SK-N-DZ (cell line): ENCODE data around the gene C1GALT1. TPM values are rescaled to one million over a fixed set of nuclear protein-coding genes. Genes with fewer than 3 reads are reported as not detected.
"Not testable (repeated sequence)": the region's sequence is repeated elsewhere in the genome, so short reads cannot be mapped to it uniquely, and the experiment has no call there.

Source experiments
- DNase-seq: peaks from one replicate; pipeline ENCODE4 v3.0.0-alpha.2; 2015; ENCODE audit warnings: low spot score
- polyA plus RNA-seq, 2 experiments: library from polyadenylated mRNA; depleted of rRNA; stranded (reverse); fragments of >200 nt; gene quantifications; 2 replicates each; pipeline ENCODE4 v1.2.3, GENCODE V29; 2014

Gene C1GALT1
- 16.8 and 30.5 TPM in 2 replicates for polyA plus RNA-seq (2014; cell fraction: cytosol; rRNA removed)
- polyA plus RNA-seq (2014; cell fraction: nucleus; rRNA removed): 14.3 and 17.2 TPM in 2 replicates

DNA sequence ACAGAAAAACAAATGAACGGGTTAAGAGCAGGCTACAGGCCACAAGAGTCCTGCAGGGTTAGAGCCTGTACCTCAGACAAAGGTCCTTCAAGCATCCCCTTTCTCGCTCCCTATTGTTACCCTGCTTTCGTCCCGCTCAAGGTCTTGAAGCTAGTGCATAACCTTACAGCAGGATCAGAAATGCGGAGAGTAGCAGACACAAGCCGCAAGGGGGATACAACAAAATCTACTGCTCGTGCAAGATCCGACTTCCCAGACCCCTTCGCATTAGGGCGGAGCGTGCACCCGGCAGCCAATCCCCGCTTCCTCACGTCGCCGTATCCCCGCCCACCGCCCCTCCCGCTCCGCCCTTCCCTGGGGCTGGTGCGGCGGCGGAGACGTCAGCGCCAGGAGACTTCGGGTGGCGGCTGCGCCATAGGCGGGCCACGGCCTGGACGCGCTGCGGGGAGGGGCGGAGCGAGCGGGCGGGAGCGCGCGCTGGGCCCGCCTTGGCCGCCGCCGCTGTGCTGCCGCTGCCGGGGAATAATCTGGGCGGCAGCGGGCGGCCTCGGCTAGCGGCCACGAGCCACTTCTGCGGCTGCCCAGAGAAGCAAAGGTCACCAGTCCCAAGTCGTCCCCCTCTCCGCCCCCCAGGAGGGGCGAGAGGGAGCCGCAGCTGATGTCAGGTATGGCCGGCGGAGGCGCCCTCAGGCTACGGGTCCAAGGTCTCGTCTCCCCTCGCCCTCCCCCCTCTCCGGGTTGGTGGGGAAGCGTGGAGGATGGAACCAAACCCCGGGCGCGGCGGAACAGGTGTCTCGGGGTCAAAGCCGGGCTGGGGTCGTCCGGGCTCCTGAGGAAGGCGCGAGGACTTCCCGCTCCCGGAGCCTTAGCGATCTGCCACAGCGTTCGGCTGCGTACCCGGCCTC is at the start of gene C1GALT1:
C1GALT1 (plus strand) TSS at position 389 of the 905 bp plus-strand sequence. CDS start 51,776 bp downstream, outside the sequence.
- peak; percentile 98 for DNase-seq

DNA sequence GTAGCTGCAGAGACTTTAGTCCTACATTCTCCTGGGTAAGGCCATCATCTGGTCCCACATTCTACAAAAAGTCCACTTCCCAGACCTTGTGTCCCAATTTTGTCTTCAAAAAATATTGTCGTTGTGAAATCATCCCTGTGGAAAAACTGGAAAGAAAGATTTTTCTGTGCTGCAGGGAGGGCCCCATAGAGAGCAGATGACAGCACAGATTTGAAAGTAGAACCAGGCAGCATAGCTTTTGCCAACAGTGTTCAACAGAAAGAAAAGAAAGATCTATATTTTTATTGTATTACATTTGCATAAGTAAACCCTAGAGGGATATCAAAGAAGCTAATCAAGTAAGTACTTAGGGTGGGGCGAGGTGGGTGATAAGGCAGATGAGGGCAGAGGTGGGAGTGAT is 48.3 kb upstream of the C1GALT1 start:
- DNase-seq: no peak

GRCh38 chr7:7135074-7135473 is 47.3 kb upstream of the C1GALT1 start:
- DNase-seq: no peak

DNA sequence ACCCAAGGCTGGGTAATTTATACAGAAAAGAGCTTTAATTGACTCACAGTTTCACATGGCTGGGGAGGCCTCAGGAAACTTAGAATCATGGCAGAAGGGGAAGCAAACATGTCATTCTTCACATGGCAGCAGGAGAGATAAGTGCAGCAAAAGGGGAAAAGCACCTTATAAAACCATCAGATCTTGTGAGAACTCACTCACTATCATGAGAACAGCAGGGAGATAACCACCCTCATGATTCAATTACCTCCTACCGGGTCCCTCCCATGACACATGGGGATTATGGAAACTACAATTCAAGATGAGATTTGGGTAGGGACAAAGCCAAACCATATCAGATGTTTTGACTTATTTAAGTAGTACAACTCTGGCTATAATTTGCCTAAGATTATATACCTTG is 46.4 kb upstream of the C1GALT1 start:
- DNase-seq: not testable (repeated sequence)

DNA sequence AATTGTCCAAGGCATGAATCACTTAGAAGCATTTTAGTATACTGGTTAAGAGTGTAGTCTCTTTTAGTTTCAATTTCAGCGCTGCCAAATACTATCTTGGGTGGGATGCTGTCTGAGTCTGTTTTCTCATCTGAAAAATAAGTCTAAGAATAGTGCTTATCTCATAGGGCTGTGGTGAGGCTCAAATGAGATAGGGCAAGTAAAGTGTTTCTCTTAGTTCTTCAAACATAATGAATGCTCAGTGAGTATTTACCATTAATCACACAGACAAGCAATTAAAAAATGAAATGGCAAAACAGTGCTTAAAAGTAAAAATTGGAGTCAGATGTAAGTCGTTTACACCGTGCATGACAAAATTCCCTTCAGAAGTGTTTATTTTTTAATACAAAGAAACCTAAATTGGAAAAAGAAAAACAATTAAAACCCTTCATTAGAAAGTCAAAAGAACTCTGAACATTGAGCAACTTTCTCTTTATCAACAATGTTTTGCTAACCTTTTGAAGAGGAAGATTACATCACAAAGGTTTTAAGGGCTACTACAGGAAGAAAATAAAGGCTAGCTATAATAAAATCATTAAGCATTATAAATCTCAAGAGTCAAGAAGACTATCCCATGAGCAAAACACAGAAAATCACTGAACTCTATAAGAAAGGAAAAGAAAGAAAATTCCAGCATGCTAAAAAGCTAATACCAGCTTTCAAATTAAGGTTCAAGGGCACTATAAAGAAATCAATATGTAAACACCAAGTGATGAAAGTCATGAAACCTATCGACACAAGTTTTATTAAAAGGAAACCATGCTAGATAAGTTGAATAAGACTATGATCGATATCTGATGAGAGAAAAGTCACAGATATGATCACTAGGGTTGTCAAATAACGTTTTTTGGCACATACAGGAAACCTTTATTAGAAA is 45.6 kb upstream of the C1GALT1 start:
- no peak for DNase-seq

GRCh38 chr7:7138897-7139296 is 43.4 kb upstream of the C1GALT1 start:
- DNase-seq: no peak

DNA sequence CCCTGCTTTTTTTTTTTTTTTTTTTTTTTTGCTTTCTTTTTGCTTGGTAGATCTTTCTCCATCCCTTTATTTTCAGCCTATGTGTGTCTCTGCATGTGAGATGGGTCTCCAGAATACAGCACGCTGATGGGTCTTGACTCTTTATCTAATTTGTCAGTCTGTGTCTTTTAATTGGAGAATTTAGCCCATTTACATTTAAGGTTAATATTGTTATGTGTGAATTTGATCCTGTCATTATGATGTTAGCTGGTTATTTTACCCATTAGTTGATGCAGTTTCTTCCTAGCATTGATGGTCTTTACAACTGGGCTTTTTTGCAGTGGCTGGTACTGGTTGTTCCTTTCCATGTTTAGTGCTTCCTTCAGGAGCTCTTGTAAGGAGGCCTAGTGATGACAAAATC is 38.9 kb upstream of the C1GALT1 start:
- peak; percentile 12 for DNase-seq

- DNase-seq: not testable (repeated sequence)
Observed at GRCh38 chr7:7145151-7145550, 37.2 kb upstream of the C1GALT1 start.

GRCh38 chr7:7146837-7147236 is 35.5 kb upstream of the C1GALT1 start:
- no peak for DNase-seq

- no peak for DNase-seq
Observed at GRCh38 chr7:7148798-7149481, 33.4 kb upstream of the C1GALT1 start.

GRCh38 chr7:7151285-7151684 is 31.1 kb upstream of the C1GALT1 start:
- DNase-seq: no peak

DNA sequence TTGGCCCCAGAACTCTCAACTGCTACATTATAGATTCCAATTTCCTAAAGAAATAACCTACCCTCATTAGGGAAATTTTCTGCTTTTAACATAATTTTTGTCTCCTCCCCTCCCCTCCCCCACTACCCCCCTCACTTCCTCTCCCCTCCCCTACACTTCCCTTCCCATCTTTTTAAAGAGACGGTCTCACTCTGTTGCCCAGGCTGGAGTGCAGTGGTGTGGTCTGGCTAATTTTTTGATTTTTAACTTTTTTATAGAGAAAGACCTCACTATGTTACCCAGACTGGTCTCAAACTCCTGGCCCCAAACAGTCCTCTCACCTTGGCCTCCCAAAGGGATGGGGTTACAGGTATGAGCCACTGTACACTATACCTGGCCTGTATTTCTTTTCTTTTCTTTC is 30.5 kb upstream of the C1GALT1 start:
- DNase-seq: no peak

DNA sequence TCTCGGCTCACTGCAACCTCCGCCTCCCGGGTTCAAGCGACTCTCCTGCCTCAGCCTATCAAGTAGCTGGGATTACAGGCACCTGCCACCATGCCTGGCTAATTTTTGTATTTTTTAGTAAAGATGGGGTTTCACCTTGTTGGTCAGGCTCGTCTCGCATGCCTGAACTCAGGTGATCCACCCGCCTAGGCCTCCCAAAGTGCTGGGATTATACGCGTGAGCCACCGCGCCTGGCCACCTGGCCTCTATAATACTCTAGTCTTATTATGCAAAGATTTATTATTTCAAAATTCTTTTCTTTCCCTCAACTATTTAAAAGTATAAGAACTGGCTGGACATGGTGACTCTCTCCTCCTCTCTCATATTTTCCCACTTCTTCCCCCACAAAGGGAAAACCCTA is 30.0 kb upstream of the C1GALT1 start:
- no peak for DNase-seq

- DNase-seq: not testable (repeated sequence)
Observed at GRCh38 chr7:7154355-7154754, 28.0 kb upstream of the C1GALT1 start.

DNA sequence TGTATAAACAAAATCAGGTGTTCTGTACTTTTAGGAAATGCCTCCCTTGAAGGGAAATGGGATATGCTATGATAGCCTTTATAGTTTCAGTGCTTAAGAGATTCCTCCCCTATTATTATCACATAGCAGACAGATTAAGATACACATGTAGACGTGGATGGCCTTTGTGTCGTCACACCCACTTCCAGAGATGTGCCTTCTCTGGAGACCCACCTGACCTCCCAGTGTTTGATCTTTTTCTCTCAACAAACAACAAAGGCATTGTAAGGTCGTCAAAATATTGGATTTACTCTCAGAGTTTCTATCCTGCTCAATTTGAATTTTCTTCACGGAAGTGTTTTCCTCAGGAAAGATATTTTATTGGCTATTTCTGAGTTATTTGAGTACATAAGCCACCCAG is 25.7 kb upstream of the C1GALT1 start:
- no peak for DNase-seq

DNA sequence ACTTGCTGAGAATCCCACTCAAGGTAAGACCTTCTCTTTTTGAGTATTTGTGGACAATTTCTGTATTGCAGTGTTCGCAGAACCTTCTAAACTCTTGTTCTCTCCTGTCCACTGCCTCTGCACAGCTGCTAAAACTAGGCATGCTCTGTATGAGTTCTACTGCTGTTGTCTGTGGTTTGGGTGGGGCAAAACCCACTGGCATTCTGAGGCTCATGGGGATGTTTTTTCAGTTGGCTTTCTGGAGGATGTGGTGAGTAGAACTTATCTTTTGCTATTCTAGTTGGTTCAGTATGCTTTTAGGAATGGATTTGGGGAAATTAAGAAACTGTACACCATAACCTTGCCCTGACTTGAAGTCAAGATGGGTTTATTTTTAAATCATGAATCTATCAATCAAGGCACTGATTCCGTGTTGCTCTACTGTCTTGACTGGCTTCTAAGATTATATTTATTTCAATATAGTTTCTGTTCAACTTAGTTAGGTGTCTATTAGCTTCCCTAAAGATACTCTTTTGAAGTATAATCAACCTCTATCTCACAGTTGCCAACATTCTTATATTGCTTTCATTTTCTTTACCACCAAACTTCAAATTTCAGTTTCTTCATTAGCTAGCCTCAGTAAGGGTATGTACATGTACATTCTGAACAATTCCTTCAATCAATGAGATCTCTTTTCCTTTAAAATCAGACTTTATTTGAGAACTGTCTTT is 25.0 kb upstream of the C1GALT1 start:
- DNase-seq: no peak

- DNase-seq: no peak
Observed at GRCh38 chr7:7157887-7158271, 24.5 kb upstream of the C1GALT1 start.

GRCh38 chr7:7159063-7159658 is 23.2 kb upstream of the C1GALT1 start:
- DNase-seq: no peak

DNA sequence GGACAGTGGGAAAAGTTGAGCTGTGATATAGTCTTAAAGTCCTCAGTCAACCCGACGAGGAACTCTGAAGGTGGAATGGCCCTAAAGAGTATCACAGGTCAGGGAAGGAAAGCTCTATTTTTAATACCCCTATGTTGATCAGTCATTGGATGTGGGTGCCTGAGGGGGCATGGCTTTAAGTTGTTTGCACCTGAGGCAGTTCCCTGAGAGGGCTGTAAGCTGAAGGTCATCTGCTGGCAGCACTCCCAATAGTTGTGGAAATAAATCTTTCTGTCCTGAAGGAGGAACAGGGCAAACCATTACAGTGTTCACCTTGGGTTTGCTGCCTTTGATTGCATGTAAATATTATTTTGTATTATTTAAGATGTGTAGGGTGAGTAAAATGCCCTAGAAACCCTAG is 17.8 kb upstream of the C1GALT1 start:
- no peak for DNase-seq

- no peak for DNase-seq
Observed at GRCh38 chr7:7165372-7165771, 17.0 kb upstream of the C1GALT1 start.

DNA sequence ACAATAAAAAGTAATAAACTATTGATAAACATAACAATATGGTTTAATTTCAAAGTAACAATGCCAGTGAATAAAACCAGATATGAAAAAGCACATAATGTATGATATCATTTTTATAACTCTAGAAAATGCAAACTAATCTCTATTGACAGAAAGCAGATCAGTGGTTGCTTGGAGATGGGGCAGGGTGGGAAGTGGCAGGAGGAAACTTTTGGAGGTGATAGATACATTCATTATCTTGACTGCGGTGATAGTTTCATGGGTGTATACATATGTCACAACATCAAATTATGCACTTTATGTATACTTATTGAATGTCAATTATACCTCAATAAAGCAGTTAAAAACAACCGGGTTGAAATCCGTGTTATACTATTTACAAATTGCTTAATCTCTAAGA is 16.0 kb upstream of the C1GALT1 start:
- DNase-seq: no peak
